Measurements from ENCODE around the gene CYS1. TPM values are rescaled to one million over a fixed set of nuclear protein-coding genes. Genes with fewer than 3 reads are reported as not detected.

CYS1 gene
- total and polyA plus RNA-seq, 2 donors (not counting 3 experiments of a cell fraction or from before 2014, with no cell fraction given) = not detected

DNA sequence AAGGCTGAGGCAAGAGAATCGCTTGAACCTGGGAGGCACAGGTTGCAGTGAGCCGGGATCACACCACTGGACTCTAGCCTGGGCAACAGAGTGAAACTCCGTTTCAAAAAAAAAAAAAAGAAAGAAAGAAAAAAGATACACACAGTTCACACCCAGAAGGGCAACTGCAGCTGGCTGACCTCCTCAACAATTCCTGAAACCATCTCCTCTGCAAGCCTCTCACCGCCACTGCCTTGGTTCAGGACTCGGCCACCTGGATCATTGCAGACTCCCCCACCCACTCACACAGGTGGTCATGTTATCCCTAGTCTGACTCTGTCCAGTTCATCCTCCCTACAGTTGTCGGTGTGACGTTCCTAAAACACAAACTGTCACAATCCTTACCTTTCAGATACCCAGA is 2.2 kb downstream of the CYS1 start:
- no peak overlapping the region for H3K4me2 ChIP-seq (ENCODE audit: insufficient read depth, low read length)
- H3K27ac ChIP-seq (ENCODE audit: insufficient read depth, low read depth, low read length) = no peak overlapping the region
- ChIA-PET POLR2A (no interaction called here), CTCF (no interaction called here)
- H3K79me2 ChIP-seq (ENCODE audit: control insufficient read depth, insufficient read depth, low read length) = no peaks in the 10 kb centered on the region
- no peaks in the 10 kb centered on the region for H3K9me1 ChIP-seq (replicated peaks; ENCODE audit: control insufficient read depth, extremely low read depth, insufficient read depth, low read length)
- H3K9ac ChIP-seq (replicated peaks; ENCODE audit: extremely low read depth, insufficient read depth, low read length) = no peak overlapping the region
- H3K36me3 ChIP-seq (ENCODE audit: control insufficient read depth in 2 of 2, extremely low read depth in 1 of 2, insufficient read depth in 2 of 2, low read length in 2 of 2) = no peaks in the 10 kb centered on the region
- intact Hi-C loops (cut with micrococcal nuclease) (no loop called here), dilution Hi-C loops (cut with MboI; ENCODE audit: extremely low pct_ligation_motif_present, low sequenced_read_pairs) (no loop called here)
- H3K27me3 ChIP-seq (ENCODE audit: control insufficient read depth in 2 of 2, insufficient read depth in 2 of 2, low read length in 2 of 2) = peaks cover 39 to 46% of the 10 kb centered on the region in 2 experiments
- no peaks in the 10 kb centered on the region for H3K4me1 ChIP-seq (ENCODE audit: control insufficient read depth, extremely low read depth, insufficient read depth, low read length)
- no TSS peak for BruUV-seq (replicated peaks)
- DNase-seq (ENCODE audit: low read depth, low spot score) (no peak), FAIRE-seq (no peak)
- no peak for TF ChIP-seq FOS (IDR thresholded peaks at IDR 0.05; ENCODE audit: borderline replicate concordance, insufficient read depth, low read length)
- TF ChIP-seq JUN (IDR thresholded peaks at IDR 0.05; ENCODE audit: borderline replicate concordance, insufficient read depth, insufficient read length, low read depth) = no peak
- TF ChIP-seq, protein P1, sequence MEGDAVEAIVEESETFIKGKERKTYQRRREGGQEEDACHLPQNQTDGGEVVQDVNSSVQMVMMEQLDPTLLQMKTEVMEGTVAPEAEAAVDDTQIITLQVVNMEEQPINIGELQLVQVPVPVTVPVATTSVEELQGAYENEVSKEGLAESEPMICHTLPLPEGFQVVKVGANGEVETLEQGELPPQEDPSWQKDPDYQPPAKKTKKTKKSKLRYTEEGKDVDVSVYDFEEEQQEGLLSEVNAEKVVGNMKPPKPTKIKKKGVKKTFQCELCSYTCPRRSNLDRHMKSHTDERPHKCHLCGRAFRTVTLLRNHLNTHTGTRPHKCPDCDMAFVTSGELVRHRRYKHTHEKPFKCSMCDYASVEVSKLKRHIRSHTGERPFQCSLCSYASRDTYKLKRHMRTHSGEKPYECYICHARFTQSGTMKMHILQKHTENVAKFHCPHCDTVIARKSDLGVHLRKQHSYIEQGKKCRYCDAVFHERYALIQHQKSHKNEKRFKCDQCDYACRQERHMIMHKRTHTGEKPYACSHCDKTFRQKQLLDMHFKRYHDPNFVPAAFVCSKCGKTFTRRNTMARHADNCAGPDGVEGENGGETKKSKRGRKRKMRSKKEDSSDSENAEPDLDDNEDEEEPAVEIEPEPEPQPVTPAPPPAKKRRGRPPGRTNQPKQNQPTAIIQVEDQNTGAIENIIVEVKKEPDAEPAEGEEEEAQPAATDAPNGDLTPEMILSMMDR (IDR thresholded peaks at IDR 0.05; ENCODE audit: extremely low read depth in 1 of 2, insufficient read depth in 1 of 2, low read depth in 1 of 2, low read length in 2 of 2) = no peak
- no peak for TF ChIP-seq EZH2 (IDR thresholded peaks at IDR 0.05; ENCODE audit: borderline replicate concordance, low read depth, low read length, severe bottlenecking)
- TF ChIP-seq POLR2AphosphoS5 (IDR thresholded peaks at IDR 0.05; ENCODE audit: insufficient read depth, low read depth, low read length) = no peak
- TF ChIP-seq, protein P2, sequence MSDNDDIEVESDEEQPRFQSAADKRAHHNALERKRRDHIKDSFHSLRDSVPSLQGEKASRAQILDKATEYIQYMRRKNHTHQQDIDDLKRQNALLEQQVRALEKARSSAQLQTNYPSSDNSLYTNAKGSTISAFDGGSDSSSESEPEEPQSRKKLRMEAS (IDR thresholded peaks at IDR 0.05; ENCODE audit: insufficient read depth, insufficient read length) = no peak
- TF ChIP-seq GATA2 (IDR thresholded peaks at IDR 0.05; ENCODE audit: insufficient read depth, insufficient read length, low read depth, low read length) = no peak
- no peak for TF ChIP-seq MYC (IDR thresholded peaks at IDR 0.05; ENCODE audit: low read depth, low read length)
- no peak for TF ChIP-seq POLR2A (IDR thresholded peaks at IDR 0.05; ENCODE audit: low read depth, low read length)
- no peak overlapping the region for H3K4me3 ChIP-seq (replicated peaks in 1 of 3; ENCODE audit: insufficient read depth in 1 of 3, low read depth in 1 of 3, low read length in 3 of 3)
- H3K9me3 ChIP-seq (replicated peaks; ENCODE audit: control insufficient read depth, insufficient read depth, low read length) = no peaks in the 10 kb centered on the region
- H2AFZ ChIP-seq (ENCODE audit: low read depth, low read length) = no peak overlapping the region
- no peaks in the 10 kb centered on the region for H4K20me1 ChIP-seq (replicated peaks; ENCODE audit: control insufficient read depth, extremely low read depth, insufficient read depth, low read length)

Measured in endothelial cell of umbilical vein (primary cell).